K562 (cell line): ENCODE data around the gene EPB41L2.

Experiments
- CBX2 ChIP-seq: fragments of 200-600 bp; sonication (generic); IDR thresholded peaks from one replicate; pipeline ENCODE4 v1.6.1; 2012; ENCODE audit warnings: mild to moderate bottlenecking, low read length, inconsistent platforms; ENCODE audit not compliant: insufficient read depth, poor library complexity, severe bottlenecking
- CREB1 ChIP-seq, 2 experiments: sonication (generic) in 1 of 2; formaldehyde crosslinking in 1 of 2; IDR thresholded peaks; 2 replicates each; pipeline versions ENCODE4 v1.6.1 to v1.8.0; 2012 to 2022; ENCODE audit warnings: inconsistent platforms in 1 of 2, mild to moderate bottlenecking in 1 of 2, missing genetic modification reagents in 1 of 2, moderate library complexity in 1 of 2
- ESRRA ChIP-seq: fragments of 450-650 bp; IDR thresholded peaks from 2 replicates; pipeline ENCODE4 v1.6.1; 2014; ENCODE audit warnings: low read depth, mild to moderate bottlenecking, moderate library complexity, borderline replicate concordance
- GTF2E2 ChIP-seq: fragments of 200-800 bp; sonication (Bioruptor generic); IDR thresholded peaks from 2 replicates; pipeline ENCODE4 v1.6.1; 2016; ENCODE audit warnings: missing genetic modification characterization, missing compliant biosample characterization
- KLF10 ChIP-seq: fragments of 250-450 bp; sonication (Bioruptor Pico); IDR thresholded peaks from 2 replicates; pipeline ENCODE4 v1.6.1; 2021; ENCODE audit warnings: matching md5 sums
- TAF1 ChIP-seq: IDR thresholded peaks from 2 replicates; pipeline ENCODE4 v1.6.1; 2011; ENCODE audit warnings: mild to moderate bottlenecking, low read length, moderate library complexity; ENCODE audit not compliant: insufficient read depth, control insufficient read depth, severe bottlenecking; ENCODE audit errors: extremely low read depth
- THRAP3 ChIP-seq: fragments of 450-650 bp; IDR thresholded peaks from 2 replicates; pipeline ENCODE4 v1.6.1; 2016; ENCODE audit warnings: mild to moderate bottlenecking, inconsistent platforms, borderline replicate concordance
- ZBTB26 ChIP-seq: fragments of 450-650 bp; formaldehyde crosslinking; IDR thresholded peaks from 2 replicates; pipeline ENCODE4 v1.4.0; 2022; ENCODE audit warnings: missing genetic modification characterization

- TF ChIP-seq KLF10 (CRISPR knock-in tag) (no peak), GTF2E2 (tag) (no peak), CBX2 (no peak), TAF1 (no peak), ZBTB26 (CRISPR knock-in tag) (no peak), THRAP3 (no peak), ESRRA (no peak), CREB1 (IDR thresholded peaks at IDR 0.05) (no peak), CREB1 (CRISPR knock-in tag; IDR thresholded peaks at IDR 0.05) (no peak)
Observed at GRCh38 chr6:130982941-130983456, 80.0 kb downstream of the EPB41L2 start.
